C4-2B (cell line): ENCODE data around the gene ETAA1.

ENCODE experiments used
- H3K27ac ChIP-seq: fragments of 450-650 bp; 2 replicates; pipeline ENCODE4 v1.5.1; 2017
- ZFX ChIP-seq: fragments of 450-650 bp; IDR thresholded peaks from 2 replicates; pipeline ENCODE4 v1.6.1; 2017
- TF ChIP-seq, protein P1 (sequence below): fragments of 450-650 bp; conservative IDR thresholded peaks from 2 replicates; pipeline ENCODE4 v1.5.1; 2017; ENCODE audit warnings: mild to moderate bottlenecking

The ETAA1 gene

GRCh38 chr2:67437114-67437513 lies 40.0 kb downstream of the ETAA1 start:
- no peak for TF ChIP-seq ZFX
- TF ChIP-seq, protein P1, sequence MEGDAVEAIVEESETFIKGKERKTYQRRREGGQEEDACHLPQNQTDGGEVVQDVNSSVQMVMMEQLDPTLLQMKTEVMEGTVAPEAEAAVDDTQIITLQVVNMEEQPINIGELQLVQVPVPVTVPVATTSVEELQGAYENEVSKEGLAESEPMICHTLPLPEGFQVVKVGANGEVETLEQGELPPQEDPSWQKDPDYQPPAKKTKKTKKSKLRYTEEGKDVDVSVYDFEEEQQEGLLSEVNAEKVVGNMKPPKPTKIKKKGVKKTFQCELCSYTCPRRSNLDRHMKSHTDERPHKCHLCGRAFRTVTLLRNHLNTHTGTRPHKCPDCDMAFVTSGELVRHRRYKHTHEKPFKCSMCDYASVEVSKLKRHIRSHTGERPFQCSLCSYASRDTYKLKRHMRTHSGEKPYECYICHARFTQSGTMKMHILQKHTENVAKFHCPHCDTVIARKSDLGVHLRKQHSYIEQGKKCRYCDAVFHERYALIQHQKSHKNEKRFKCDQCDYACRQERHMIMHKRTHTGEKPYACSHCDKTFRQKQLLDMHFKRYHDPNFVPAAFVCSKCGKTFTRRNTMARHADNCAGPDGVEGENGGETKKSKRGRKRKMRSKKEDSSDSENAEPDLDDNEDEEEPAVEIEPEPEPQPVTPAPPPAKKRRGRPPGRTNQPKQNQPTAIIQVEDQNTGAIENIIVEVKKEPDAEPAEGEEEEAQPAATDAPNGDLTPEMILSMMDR, result no peak
- H3K27ac ChIP-seq, result no peak overlapping the region

- no peak overlapping the region for H3K27ac ChIP-seq
- TF ChIP-seq, protein P1, result no peak
- TF ChIP-seq ZFX, result no peak
Measured at GRCh38 chr2:67438337-67438736, 41.2 kb downstream of the ETAA1 start.

DNA sequence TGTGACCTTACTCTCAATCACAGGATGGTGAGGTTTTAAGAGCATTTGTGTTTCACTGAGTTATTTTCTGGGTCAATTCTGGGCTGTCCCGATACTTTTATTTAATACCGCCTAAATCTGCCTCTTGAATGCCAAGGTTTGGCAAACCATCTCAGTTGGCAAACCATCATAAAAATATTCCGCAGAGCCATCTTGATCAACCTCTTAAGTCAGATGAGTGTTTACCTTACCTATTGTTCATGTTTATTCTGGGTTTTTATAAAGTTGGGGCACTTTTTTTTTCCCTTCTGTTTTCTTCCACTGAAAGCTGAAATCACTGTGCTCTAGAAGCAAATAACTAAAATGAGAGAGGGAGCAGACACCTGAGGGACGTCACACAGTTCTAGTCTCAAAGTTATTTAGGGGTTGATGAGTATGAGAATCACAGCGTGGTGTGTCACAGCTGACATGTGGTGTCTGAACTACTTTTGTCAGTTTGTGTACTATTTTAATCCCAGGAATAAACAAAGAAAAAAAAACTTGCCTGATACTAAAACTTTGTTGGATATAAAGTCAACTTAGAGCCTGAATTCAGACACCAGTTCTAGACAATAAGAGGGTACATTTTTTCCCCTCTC lies 48.6 kb downstream of the ETAA1 start:
- no peak overlapping the region for H3K27ac ChIP-seq
- TF ChIP-seq, protein P1, result no peak
- no peak for TF ChIP-seq ZFX

GRCh38 chr2:67446491-67446911 lies 49.4 kb downstream of the ETAA1 start:
- TF ChIP-seq, protein P1, result no peak
- TF ChIP-seq ZFX, result no peak
- no peak overlapping the region for H3K27ac ChIP-seq

DNA sequence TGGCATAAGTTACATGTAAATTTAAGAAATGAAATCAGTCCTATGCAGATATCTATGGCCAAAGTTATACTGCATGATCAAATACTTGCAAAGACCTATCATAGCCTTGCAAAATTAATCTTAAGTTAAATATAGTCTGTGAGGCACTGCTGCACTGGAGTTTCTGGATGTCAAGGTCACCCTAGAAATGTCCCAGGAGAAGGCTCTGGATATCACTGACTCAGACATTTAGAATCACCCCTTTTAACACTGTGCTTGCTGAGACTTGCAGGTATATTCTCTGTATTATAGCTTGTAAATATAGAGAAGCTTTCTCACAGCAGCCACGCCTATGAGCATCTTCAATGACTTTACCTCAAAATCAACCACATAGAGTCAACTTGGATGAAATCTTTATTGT lies 51.5 kb downstream of the ETAA1 start:
- H3K27ac ChIP-seq, result no peak overlapping the region
- no peak for TF ChIP-seq ZFX
- TF ChIP-seq, protein P1, result no peak

DNA sequence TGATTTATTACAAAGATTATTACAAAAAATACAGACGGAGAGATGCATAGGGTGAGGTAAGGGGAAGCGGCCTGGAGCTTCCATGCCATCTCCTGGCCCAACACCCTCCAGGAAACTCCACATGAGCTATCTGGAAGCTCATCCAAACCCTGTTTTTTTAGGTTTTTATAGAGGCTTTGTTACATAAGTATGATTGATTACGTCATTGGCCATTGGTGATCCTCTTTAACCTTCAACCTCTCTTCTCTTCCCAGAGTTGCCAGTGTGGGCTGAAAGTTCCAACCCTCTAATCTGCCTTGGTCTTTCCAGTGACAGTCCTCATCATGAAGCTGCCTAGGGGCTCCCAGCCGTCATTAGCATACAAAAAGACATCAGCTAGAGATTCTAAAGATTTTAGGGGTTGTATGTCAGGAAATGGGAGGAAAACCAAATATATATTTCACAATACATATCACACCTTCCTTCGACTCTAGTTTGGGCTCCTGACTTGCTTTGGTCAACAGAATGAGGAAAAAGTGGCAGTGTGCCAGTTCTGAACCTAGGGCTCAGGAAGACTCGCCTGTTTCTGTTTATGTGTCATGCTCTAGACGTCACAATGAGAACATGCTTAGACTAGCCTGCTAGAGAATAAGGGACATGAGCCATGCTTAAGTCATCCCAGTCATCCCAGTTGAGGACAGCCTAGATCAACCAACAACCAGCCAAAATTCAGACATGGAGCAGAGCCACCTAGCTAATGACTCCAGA lies 54.1 kb downstream of the ETAA1 start:
- H3K27ac ChIP-seq, result no peak overlapping the region
- no peak for TF ChIP-seq ZFX

- H3K27ac ChIP-seq, result no peak overlapping the region
- no peak for TF ChIP-seq ZFX
Measured at GRCh38 chr2:67453310-67453709, 56.2 kb downstream of the ETAA1 start.

DNA sequence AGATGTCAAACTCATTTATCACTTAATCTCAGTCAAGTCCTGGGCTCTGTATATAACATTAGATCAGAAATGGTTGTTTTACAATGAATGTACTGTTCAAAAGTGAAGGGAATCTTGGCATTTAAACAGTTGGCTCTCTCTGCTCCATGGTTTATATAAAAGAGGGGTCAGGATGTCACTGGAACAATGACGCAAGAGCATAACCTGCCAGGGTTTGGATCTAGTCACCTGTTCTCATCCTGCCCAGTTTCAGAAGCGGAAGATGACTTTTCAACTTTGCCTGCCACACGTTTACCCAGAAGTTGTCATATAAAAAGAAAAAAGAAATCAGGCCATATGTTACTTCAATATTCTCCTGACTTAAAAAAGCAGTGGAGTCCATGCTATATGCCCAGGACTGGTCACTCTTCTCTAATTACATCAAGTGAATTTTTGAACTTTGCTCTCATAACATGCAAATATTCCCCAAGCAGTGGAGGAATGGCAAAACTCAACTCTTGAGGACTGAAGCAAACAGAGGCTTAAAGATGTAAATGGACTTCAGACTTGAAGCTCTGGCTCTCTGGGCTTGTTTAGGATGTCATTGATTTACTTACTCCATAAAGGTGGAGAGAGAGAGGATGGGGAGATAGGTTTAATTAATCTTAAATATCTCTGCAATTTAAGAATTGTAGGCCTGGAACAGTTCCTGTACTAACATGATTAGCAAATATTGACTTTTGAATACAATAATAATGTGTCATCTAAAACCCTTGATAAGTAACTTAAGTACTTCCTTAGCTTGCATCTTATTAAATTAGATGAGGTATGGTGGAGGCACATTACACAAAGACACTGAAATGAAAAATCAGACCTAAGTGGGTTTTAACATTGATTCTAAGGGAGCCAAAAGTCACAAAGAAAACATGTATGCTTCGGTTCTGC lies 58.3 kb downstream of the ETAA1 start:
- TF ChIP-seq, protein P1, result no peak
- TF ChIP-seq ZFX, result no peak
- H3K27ac ChIP-seq, result no peak overlapping the region; the same call in 1 of the 2 replicates
